HG03342 (cell line): ENCODE data around the gene NEUROD2.
"Not testable (repeated sequence)": the region's sequence is repeated elsewhere in the genome, so short reads cannot be mapped to it uniquely, and the experiment has no call there.

ENCODE experiments used
- ATAC-seq: cut with Tn5 transposase; IDR thresholded peaks from one replicate; pipeline ENCODE4 v1.9.1; 2021; ENCODE audit warnings: mild to moderate bottlenecking, moderate library complexity; ENCODE audit not compliant: unreplicated experiment

NEUROD2 gene

DNA sequence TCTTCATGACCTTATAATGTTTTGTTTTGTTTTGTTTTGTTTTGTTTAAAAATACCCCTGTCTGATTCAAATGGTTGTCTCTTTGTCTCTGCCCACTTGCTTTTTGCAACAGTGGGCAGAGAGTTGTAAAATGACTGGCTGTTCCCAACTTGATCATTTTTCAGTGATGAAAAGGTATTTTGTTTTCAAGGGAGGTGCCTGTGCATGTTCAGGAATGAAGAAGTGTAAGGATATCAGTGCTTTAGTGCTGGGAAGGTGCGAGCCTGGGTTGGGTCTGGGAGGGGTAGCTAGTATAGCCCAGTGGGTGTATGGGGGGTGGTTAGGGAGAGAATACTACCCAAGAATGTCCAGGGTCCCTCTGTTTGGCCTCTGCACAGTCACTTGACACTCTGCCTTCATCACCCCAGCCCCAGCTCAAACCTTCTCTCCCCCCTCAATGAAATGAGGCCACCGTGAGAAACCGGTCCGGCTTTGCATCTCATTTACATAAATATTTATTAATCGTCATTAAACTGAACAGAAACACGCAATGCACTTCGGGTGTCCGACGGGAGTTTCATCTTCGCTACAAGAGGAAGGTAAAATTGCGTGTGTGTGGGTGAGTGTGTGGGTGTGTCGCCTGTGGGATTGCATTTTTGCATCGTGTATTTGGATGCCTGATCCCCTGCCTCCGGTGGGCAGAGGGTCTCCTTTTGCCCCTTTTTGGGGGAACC, 4.3 kb downstream of the NEUROD2 start:
- ATAC-seq: no peak

DNA sequence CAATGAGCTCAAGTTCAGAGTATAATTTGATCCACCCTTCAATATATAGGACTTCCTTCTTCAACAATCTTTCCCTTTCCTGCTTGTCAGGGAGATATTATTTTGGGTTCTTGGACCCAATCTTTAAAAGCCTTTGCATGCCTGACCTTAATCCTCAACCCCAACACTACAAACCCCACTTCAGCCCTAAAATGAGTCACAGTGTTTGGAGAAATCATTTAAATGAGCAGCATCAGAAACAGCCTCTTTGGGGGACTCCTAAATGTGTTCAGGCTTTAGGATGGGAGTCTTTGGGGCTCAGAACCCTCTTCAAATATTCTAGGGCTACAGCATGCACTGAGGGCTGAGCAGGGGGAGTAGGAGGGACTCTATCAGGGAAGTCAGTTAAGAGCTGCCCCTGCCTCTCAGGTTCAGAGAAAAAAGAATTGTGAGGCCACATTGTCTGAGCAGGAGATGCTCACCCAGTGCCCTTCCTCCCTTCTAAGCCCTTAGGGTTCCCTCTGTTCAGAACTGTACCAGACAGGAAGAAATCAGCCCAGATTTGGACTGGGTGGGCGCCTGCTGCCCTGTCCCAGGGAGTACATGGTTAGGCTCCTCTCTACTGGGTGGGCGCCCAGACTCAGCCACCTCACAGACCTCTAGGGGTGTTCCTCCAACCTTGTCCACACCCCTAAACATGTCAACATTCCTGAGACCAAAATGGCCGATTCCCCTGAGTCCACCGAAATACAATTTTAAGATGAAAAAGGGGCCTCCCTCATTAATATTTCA, 5.0 kb downstream of the NEUROD2 start:
- ATAC-seq: no peak

DNA sequence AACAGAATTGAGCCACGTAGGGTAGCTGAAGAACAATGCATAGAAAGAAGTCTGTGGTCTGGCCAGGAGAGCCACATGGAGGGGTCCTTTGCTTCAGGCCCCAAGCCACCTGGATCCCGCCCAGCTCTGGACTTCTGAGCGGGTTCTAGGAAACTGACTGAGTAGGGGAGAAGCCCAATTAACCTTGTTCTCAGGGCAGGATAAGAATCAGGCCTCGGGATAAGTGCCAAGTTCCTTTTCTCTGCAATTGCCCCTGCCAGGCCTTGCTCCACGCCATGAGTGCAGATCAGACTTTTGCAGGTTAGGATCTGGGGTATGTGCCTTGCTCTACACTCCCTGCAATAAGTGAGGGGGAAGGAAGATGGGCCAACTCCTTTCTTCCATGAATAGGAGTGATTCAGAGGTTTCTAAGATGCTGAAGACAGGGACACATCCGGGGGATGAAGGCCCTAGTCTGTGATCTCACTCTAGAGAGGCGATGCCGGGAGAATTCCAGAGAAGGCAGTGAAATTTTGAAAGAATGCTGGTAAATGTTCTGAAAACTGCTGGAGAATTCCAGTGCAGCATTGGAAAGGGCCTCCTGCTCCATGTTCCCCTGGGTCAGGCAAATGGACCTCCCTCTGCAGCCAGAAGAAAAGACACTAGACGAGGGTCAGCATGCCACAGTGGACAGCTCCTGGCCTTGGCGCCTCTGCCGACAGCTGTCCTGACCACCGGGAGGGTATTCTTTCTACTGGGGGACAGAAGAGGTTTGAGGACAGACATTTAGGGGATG, 5.8 kb downstream of the NEUROD2 start:
- no peak for ATAC-seq

DNA sequence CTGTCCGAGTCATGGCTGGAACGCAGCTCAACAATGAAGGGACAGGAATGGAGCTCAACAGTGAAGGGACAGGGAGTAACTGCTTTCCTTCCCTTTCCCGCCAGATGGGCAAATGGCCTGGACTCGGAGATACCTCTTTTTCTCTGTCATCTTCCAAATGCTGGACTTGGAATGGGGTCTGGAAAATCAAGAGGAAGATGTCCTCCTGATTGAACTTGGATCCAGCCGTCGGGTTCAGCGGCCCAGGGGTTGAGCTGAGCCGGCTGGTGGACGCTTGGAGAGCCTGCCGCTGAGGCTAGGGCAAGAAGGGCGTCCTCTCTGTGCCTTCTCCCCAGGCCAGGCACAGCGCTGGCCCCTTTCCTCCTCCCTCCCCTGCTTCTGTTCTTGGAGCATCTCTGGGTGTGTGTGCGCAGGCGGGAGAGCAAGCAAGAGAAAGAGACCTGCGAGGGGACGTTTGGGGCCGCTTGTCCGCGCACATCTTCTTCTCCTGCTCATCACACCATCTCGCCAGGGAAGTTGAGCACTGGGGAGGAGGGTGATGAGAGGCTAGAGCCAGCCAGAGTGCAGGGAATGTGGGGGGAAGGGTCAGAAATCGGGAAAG, 6.6 kb downstream of the NEUROD2 start:
- no peak for ATAC-seq

DNA sequence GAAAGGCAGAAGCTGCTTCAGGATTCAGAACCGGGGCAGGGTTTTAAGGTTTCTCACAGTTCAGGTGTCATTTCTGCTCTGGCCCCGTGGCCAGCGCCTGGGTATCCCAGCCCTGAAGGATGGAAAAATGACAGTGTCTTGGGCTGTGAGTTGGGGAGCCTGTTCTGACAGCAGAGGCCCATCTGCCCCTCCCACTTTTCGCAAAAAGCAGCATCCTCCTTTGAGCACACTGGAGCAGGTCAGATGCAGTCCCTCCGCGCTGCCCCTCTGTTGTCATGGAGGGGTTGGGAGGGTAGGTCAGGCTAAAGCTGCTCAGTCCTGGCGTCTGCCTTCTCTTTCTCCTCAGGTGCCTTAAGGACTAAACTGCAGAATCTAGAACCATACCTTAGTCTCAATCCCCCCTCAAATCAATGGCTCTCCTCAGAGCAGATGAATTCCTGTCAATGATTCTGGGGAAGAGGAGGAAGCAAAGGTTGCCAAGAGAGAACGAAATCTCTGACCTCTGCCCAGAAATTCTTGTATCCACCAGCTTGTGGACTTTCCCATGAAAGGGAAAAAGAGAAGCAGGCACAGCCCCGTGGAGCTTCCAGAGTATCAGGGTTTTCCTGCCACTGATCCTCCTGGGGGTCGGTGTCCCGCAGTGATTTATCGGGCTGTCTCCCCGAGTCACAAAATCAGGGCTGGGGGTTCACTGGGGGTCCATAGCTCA, 7.3 kb downstream of the NEUROD2 start:
- ATAC-seq: no peak

DNA sequence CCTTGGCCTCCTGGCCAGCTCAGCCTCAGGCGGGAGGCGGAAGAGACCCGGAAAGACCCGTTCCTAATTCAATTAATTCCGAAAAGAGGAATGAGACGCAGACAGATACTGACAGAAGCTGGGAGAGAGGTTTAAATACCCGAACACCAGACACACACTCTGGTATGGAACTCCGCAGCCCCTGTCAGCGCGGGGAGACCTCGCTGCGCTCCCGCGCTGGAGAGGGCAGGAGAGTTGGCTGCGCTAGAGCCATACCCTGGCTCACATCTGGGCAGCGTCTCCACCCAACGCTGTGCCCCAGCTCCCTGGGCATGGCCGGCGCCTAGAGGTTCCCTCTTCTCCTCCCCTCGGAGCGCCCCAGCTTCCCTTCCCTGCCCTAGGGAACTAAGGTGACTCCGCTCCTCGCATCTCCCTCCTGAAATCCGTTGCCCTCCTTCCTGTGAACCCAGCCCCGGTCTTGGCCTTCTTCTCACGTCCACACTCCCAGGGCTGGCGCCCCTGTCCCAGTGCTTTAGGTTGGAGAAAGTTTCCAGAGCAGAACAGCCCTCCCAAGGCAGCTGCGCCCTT, 8.0 kb downstream of the NEUROD2 start:
- no peak for ATAC-seq

DNA sequence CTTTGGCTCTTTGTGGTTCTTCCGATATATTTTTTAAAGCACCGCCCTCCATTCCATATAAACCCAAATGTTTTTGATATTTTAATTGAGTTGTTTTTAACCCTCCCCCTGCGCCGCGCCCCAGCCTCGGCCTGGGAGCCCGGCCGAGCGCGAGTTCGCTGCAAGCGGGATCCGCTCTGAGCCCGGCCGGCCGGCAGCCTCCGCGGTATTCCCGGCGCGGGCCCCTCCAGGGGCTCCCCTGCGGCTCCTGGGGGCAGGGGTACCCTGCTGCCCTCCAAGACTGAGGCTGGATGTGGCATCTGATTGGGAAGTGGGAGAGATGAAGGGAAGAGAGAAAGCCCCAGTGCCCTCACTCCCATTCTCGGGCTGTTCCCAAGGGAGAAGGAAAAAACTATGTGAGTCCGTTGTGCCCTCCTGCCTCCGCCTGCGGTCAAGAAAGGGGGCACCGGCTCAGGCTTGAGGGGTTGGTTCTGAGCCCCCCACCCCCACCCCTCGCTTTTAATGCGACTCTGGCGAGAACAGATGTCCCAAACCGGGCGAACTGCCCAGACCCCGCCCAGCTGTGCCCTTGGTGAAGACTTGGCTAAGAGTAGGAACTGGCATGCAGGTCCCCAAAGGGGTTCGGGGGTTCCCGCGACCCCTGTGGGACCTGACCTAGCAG, 8.6 kb downstream of the NEUROD2 start:
- ATAC-seq: no peak

DNA sequence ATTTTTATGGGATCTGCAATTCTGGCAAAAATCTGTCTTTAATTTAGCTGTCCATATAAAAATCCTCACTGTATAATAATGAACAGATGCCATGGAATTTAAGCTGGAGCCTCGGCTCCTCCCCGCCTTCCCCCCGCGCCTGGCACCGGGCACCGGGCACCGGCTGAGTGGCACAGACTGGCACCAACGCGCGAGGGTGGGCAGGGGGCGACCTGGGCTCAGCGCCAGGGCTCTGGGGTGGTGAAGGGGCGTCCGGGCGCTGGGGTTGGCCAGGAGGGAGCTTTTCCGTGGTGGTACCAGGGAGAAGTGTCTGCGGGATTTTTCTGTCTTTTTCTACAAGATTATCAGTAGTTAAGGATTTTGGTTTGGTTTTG, 9.1 kb downstream of the NEUROD2 start:
- ATAC-seq: no peak

DNA sequence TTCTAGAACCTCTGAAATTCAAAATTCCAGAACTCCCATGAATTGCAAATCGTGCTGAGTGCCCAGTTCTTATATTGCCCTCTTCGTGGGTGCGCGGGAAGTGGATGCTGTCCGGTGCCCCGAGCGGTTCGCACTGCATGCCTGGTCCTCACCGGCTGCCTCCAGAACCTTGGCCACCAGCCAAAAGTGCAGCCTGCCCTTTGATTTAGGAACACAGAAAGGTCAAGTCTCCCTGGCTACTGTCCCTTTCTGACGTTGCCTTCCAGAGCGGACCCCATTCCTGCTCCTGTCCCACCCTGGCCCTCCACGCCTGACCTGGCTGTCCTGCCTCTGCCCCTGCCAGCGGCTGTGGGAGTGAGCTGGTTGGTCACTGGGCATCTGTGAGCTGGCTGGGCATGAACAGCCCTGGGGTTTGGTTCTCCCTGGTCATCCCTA, 9.7 kb downstream of the NEUROD2 start:
- ATAC-seq: no peak

DNA sequence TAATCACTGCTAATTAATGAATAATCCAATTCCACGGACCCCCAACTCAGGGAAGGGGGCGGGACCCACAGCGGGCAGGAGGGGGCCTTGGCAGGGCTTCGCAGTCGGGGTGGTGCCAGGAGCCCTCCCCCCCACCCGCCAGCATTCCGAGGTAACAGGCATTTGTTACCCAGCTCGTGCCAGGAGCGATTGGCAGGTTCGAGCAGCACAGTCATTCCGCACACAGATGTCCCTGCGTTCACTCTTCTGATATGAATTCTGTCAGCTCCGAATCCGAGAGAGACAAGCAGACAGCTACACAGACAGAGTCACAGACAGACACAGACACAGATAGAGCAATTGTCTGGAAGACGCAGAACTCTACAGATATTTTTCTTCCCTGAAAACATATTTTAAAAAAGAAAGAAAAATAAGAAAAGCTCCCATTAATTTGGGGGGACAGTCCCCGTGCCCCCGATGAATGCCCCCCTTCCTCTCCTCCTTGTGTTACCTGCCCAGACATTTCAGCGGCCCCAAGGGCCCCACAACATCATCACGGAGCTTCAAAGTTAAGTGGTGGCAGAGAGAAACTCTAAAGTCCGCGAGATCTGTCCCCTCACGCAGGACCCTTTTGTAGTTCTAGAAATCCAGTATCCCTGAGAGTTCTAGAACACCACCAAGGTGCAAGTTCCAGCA, 10.2 kb downstream of the NEUROD2 start:
- no peak for ATAC-seq

DNA sequence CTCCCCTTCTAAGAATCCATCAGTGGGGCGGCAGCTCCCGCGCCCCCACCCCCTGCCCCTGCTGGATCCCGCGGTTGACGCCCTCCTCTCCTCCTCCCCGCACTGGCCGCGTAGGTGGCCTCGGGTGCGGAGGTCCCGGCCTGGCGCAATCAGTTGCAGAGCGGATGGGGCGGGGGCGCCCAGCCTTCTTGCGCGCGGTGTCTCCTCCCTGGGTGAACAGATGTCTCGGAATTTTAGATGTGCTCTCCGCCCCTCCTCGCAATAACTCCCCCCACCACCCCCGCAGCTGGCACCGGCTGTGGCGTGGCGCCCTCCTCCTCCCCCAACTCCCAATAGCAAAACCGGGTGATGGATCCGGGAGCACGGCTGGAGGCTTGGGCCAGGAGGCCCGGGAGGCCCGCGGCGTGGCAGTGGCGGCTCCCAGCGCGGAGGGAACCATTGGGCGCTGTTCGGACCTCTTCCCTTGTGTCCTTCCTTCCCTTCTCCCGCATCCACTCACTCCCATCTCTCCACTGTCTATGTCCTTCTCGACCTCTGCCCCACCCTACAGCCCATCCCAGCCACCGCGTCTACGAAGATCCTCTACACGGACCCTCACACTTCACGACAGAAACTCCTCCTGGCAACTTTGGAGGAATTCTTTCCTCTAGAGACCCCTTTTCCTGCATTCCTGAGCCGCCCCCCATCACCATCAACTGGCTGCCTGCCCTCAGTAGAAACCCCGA, 11.0 kb downstream of the NEUROD2 start:
- ATAC-seq: no peak

DNA sequence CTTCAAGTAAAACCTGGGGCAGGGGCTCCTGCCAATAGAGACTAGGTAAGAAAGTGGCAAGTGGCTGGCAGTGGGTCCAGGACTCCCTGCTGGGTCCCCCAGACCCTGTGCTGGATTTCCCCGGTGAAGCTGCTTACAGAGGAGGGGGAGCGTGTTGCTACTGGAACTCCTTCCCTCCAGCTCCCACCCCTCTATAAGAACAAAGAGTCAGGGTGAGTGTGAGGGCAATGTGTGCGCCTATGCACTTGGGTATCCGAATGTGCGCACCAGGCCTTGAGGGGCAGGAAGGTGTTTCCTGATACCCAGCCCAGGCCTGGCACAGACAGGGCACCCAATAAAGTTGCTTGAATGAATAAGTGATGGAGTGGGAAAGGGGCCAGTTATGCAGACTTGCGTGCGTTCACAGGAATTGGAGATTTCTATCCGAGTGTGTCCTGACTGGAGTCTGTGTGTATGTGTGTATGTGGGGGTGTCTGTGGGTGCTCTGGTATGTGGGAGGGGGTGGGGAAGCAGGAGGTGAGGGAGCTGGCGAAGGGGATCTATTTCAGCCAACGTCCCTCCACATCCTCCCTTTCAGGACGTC, 11.7 kb downstream of the NEUROD2 start:
- ATAC-seq: no peak

DNA sequence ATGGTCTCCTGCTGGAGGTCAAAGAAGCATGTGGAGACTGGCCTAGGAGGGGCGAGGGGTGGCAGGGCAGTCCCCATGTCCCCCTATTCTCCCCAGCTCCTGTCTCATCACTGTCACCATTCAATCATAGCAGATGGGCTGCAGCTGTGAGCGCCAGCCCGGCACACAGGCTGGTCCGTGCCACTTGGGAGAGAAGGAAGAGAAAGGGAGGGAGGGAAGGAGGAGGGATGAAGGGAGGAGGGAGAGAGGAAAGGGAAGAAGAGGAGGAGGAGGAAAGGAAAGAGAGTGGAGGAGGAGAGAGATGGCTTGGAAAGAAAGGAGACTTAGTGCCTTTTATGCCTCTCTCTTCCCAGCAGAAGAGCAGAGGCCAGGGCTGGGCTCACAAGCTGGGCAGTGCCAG, 12.4 kb downstream of the NEUROD2 start:
- no peak for ATAC-seq

DNA sequence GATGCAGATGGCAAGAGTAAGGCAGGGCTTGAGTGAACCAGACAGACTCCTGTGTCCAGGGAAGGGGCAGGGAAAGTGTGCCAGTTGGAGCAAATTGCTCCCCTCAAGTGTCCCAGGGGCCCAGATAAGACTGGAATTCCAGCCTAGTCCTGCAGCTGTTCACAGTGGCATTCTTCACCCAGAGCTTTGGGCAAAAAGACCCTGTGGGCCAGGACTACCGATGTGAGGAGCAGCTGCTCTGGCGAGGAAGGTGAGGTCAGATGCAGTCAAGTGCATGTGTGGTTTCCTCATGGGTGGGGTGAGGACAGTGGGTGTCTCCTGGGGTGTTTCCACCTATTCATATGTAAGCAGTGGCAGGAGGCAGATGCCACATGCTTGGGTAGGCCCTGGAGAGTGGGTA, 14.3 kb downstream of the NEUROD2 start:
- ATAC-seq: no peak

DNA sequence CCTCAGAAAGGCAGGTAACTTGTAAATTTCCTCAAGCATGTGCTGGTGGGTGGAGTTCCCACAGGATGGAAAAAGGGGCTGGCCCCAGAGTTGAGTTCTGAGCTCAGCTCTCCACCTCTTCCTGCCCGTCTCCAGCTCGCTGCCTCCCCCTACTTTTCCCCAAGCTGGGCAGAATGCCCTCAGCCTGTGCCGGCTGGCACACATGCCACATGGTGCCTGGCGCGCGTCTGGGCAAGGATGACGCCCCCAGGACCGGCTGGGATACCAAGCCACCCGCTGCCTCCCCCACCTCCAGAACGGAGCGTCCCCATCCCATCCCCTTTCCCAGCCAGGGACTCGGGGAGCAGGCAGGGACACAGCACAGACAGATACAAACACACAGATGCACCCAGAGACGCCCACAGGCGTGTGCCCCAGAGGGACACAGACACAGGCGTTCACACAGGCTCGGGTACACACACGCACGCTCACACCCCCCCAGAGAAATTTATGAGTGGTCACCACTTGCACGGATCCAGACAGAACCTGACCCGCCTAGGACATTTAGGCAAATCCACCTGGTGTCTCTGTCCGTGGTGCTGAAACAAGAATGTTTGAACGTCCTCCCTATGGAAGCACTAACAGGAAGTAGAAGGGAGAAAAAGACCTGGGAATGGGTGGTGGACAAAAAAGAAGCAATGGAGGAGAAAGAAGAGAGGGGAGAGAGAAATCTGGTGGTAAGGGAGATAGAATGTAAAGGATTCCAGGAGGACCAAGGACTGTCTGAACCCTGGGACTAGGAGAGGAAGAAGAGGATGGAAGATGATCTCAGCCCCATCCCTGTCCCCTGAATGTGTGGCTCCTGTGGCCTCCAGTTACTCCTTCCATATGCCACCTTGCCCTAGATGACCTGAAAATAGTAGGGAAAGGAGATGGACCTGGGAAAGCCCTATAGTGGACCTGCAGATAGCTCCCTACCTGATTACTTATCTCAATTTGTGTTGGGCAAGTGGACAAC, 15.5 kb downstream of the NEUROD2 start:
- no peak for ATAC-seq

DNA sequence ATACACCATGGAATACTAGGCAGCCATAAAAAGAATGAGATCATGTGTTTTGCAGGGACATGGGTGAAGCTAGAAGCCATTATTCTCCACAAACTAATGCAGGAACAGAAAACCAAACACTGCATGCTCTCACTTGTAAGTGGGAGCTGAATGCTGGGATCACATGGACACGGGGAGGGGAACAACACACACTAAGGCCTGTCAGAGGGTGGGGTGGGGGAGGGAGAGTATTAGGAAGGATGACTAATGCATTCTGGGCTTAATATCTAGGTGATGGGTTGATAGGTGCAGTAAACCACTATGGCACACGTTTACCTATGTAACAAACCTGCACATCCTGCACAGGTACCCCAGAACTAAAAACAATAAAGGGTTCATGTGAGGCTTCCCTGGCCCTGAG, 17.5 kb downstream of the NEUROD2 start:
- ATAC-seq: not testable (repeated sequence)

DNA sequence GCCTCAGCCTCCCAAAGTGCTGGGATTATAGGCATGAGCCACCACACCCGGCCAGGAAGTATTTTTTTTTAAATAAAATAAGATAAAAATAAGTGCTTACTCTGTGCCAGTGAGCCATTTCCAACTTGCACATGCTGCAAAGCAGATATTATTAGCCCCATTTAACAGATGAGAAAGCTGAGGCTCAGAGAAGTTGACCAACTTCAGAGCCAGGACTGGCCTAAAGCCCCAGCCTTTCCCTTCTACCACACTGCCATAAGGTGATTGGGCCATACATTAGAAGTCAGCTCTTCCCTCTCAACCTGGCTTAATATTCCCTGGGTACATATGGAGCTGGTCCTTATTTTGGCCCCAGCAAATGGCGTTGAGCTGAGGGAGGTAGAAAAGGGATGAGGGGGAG, 25.1 kb downstream of the NEUROD2 start:
- no peak for ATAC-seq
